AG08396 (cell line): ENCODE data around the gene PHAX.
A peak's percentile ranks its signal among the peaks of the same experiment; 100 is the strongest.
"Not testable (repeated sequence)": the region's sequence is repeated elsewhere in the genome, so short reads cannot be mapped to it uniquely, and the experiment has no call there.

ENCODE experiments used
- DNase-seq: peaks from one replicate; pipeline ENCODE4 v3.0.0; 2012; ENCODE audit warnings: low spot score, mixed read lengths

The PHAX gene

DNA sequence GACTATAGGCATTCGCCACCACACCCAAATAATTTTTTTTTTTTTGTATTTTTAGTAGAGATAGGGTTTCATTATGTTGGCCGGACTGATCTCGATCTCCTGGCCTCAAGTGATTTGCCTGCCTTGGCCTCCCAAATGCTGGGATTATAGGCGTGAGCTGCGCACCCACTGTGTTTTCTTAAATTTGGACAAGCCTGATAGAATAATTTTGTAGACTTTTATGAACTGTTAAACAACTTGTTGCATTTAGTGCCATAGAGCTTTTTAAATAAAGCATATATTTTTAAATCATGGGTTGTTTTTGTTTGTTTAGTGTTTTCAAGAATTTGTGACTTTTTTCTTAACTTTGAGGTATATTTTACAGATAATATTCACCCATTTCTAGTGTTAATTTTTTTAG, 4.8 kb downstream of the PHAX start:
- no peak for DNase-seq

GRCh38 chr5:126610160-126610559, 9.4 kb downstream of the PHAX start:
- DNase-seq = no peak

DNA sequence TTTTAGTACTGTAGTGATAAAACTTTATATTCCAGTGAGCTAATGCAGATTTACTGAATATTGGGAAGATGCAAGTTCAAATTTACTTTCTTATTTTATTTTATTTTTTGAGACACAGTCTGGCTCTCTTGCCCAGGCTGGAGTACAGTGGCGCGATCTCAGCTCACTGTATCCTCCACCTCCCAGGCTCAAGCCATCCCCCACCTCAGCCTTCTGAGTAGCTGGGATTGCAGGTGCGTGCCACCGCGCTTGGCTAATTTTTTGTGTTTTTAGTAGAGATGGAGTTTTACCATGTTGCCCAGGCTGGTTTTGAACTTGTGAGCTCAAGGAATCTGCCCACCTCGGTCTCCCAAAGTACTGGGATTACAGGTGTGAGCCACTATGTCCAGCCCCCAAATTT, 9.9 kb downstream of the PHAX start:
- no peak for DNase-seq

- no peak for DNase-seq
These were observed 13.3 kb downstream of the PHAX start for GRCh38 chr5:126613941-126614592.

DNA sequence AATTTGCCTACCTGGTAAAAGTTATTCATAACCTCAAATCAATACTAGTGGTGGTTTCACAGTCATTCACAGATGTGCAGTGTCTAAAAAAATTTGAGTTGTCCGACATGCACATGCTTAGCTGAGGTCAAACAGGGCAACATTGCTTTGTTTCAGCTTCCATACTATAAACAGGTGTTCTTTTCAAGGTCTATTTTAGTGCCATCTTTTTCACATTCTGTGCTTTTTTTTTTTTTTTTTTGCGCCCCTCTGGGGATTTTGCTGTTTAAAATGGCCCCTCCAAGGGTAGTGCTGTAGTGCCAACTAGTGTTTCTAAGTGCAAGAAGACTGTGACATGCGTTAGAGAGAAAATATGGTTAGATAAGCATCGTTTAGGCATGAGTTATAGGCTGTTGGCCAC, 14.5 kb downstream of the PHAX start:
- no peak for DNase-seq

DNA sequence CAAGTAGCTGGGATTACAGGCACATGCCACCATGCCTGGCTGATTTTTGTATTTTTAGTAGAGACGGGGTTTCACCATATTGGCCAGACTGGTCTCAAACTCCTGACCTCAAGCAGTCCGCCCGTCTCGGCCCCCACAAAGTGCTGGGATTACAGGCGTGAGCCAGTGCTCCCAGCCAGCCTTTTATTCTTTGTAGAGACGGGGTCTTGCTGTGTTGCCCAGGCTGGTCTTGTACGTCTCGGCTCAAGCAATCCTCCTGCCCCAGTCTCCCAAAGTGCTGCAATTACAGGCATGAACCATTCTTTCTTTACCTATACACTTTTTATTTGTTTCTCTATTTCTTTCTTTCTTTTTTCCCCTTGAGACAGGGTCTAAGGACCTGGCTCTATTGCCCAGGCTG, 16.9 kb downstream of the PHAX start:
- DNase-seq = not testable (repeated sequence)

- no peak for DNase-seq
These were observed 19.0 kb downstream of the PHAX start for GRCh38 chr5:126619781-126620180.

DNA sequence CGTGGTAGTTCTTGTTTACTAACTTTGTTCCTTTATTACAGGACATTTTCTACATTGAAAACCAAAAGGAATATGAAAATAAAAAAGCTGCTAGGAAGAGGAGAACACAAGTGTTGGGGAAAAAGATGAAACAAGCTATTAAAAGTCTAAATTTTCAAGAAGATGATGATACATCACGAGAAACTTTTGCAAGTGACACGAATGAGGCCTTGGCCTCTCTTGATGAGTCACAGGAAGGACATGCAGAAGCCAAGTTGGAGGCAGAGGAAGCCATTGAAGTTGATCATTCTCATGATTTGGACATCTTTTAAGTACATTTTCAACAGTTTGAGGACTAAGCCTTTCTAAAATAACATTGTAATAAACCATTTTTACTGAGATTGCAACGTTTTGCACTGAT, 23.8 kb downstream of the PHAX start:
- DNase-seq = peak; percentile 78

GRCh38 chr5:126628102-126628501, 27.4 kb downstream of the PHAX start:
- DNase-seq = no peak

- no peak for DNase-seq
These were observed 31.2 kb downstream of the PHAX start for GRCh38 chr5:126631920-126632319.

DNA sequence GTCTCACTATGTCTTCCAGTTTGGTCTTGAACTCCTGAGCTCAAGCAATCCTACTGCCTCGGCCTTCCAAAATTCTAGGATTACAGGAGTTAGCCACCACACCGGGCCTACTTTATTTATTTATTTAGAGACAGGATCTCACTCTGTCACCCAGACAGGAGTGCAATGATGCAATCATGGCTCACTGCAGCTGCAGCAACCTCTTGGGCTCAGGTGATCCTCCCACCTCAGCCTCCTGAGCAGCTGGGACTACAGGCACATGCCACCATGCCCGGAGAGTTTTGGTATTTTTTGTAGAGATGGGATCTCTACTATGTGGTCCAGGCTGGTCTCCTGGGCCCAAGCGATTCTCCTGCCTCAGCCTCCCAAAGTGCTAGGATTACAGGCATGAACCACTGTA, 32.8 kb downstream of the PHAX start:
- DNase-seq = no peak

DNA sequence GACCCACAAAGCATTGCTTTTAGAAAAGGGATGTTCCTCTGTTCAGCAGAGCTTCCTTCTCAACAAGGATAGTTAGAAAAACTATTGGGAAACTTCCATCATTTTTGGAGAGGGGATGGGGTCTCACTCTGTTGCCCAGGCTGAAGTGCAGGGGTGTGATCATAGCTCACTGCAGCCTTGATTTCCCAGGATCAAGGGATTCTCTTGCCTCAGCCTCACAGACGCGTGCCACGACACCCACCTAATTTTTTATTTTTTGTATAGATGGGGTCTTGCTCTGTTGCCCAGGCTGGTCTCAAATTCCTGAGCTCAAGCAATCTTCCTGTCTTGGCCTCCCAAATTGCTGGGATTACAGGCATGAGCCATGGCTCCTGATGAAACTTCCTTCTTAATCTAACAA, 34.8 kb downstream of the PHAX start:
- DNase-seq = no peak

DNA sequence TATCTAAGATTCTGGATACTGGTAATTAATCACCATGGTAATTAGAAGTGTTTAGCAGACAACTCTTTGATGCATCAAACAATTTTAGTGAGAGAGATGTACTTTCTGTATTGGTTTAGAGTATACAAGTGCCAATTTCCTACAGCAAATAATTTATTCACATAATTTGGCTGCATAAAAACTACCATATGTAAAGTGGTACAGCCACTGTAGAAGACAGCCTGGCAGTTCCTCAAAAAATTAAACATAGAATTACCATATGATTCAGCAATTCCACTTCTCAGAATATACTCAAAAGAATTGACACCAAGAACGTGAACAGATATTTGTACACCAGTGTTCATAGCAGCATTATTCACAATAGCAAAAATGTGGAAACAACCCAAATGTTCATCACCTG, 36.2 kb downstream of the PHAX start:
- DNase-seq = no peak

- DNase-seq = no peak
These were observed 40.1 kb downstream of the PHAX start for GRCh38 chr5:126640866-126641265.

DNA sequence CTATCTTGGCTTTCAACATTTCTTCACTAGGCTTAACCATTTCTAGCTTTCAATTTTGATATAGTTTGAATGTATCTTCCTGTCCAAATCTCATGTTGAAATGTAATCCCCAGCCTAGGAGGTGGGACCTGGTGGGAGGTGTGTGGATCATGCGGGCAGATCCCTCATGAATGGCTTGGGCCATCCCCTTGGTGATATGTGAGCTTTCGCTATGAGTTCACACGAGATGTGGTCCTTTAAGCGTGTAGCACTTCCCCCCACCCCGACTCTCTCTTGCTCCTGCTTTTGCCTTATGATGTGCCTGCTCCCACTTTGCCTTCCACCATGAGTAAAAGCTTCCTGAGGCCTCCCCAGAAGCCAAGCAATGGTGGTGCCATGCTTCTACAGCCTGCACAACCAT, 40.6 kb downstream of the PHAX start:
- no peak for DNase-seq

DNA sequence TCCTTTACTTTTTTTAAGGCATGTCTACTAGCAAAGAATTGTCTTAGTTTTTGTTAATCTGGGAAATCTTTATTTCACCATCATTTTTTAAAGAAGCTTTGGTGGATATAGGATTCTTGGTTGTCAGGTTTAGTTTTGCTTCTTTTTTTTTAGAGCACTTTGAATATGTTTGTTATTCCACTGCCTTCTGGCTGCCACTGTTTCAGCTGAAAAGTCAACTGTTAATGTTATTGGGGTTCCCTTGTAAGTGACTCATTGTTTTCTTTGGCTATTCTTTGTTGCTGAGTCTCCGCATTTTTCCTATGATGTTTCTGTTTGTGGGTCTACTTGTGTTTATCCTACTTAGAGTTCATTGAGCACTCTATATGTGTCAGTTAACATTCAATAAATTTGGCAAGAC, 44.4 kb downstream of the PHAX start:
- DNase-seq = no peak

DNA sequence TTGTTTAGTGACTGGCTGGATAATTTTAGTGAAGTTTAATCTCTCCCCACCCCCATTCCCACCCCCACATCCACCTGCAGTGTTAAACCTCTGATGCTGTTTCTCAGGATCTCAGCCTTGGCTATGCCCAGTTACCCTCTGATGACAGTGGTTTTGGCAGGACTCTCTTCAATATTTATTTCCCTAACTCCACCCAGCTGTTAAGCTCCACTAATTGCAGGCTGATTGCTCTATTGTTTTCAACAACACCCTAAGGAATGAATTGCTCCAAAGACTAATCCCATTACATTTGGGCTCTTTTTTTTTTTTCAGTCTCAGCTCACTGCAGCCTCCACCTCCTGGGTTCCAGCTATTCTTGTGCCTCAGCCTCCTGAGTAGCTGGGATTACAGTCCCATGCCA, 46.3 kb downstream of the PHAX start:
- no peak for DNase-seq

- DNase-seq = no peak
These were observed 47.7 kb downstream of the PHAX start for GRCh38 chr5:126648471-126648870.

DNA sequence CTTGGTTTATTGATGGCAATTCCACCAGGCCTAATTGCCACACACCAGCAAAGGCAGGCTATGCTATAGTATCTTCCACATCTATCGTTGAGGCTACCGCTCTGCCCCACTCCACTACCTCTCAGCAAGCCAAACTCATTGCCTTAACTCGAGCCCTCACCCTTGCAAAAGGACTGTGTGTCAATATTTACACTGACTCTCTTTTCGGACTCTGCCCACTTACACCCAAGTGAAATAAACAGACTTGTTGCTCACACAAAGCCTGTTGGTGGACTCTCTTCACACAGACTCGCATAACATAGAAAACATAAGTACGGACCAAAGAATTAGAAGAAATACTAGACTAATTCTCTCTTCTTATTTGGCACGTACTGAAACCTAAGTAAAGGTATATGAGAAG, 48.3 kb downstream of the PHAX start:
- not testable (repeated sequence) for DNase-seq

DNA sequence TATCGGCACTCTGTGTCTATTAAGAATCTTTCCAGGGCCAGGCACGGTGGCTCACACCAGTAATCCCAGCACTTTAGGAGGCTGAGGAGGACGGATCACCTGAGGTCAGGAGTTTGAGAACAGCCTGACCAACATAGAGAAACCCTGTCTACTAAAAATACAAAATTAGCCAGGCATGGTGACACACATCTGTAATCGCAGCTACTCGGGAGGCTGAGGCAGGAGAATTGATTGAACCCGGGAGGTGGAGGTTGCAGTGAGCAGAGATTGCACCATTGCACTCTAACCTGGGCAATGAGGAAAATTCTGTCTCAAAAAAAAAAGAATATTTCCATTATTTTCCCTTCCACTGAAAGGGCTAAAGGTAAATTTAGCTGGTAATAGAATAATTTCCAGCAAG, 49.0 kb downstream of the PHAX start:
- not testable (repeated sequence) for DNase-seq

DNA sequence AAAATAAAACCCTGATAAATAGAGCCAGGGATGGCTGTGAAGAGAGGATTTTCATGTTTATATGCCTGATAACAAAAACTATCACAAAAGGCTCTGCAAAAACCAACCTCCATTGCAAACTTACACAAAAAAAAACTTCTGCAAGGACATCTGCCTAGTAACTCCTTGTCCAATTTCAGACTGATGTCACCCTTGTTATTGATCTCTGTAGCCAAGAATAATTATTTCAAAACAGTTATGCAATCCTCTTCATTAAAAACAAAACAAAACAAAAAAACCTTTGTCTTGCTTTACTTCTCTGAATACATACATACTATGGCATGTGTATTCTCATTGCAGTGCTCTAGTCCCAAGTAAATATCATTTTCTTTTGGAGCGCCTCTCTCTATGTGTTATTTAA, 49.7 kb downstream of the PHAX start:
- no peak for DNase-seq

DNA sequence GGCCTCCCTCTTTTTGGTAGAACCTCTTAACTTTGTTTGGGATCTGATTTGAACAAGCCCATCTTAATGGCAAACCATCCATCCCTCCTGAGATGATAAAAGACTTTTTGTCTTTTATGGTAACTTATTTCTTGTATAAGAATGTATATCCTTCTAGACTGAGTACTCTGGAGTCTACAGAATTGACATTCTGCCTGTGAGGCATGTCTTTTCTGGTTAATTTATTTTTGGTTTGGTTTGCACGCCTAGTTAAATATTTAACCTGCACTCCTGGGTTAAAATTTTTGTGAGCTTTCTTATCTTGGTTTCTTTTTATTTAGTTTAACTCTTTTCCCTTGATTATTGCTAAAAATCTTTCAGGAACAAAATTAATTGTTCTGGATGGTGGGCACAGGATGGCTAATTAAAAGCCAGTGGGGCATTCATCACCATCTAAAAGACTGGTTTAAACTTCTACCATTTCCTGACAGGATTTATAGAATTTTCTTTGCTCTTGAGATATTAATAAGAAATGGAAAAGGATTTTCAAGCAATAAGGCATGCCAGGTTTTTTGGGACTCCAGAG, 50.3 kb downstream of the PHAX start:
- no peak for DNase-seq

GRCh38 chr5:126656401-126657007, 55.8 kb downstream of the PHAX start:
- peak; percentile 53 for DNase-seq

DNA sequence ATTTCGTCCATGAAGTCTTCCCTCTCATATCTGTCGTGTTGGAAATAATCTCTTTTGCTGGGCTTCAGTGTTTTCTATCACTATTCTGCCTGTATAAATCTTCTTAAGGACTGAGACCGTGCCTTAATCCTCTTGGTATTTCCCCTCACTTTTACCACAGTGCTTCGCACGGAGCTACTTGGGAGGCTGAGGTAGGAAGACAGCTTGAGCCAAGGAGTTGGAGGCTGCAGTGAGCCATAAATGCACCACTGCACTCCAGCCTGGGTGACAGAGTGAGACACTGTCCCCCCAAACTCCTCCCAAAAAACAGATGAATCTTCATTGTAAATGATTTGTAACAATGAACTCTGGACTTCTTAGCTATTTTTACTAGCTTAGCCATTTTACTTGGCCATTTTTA, 57.8 kb downstream of the PHAX start:
- DNase-seq = no peak
